Measurements from ENCODE around the gene HOMER2. TPM values are rescaled to one million over a fixed set of nuclear protein-coding genes. Genes with fewer than 3 reads are reported as not detected.

Gene HOMER2
- total and polyA plus RNA-seq, 10 donors = 2.1 to 24.3 (median 11.7) TPM

GRCh38 chr15:82950746-82951370 is 1.7 kb downstream of the HOMER2 start:
- H3K9me3 ChIP-seq = no peaks in the 10 kb centered on the region
- no peaks in the 10 kb centered on the region for H3K36me3 ChIP-seq
- intact Hi-C loops (cut with DNase I; ENCODE audit: low total_unique reads) = no loop called here
- no peak overlapping the region for H3K27ac ChIP-seq
- peaks cover 0 to 39% (median 10%) of the 10 kb centered on the region in 7 donors for H3K27me3 ChIP-seq (replicated peaks in 1 of 7)
- H3K4me1 ChIP-seq = peaks cover 3 to 27% (median 17%) of the 10 kb centered on the region in 6 donors
- DNase-seq = no peak
- peak overlapping the region in 1 of 8 donors; percentile 75 for H3K4me3 ChIP-seq
- 60 to 68% (median 63%) methylated on average over 6 of the region's 6 CpGs for WGBS, 5 donors
- TF ChIP-seq POLR2AphosphoS5 (IDR thresholded peaks at IDR 0.05) = no peak
- no peak for TF ChIP-seq POLR2A (IDR thresholded peaks at IDR 0.05)
- TF ChIP-seq, protein P1, sequence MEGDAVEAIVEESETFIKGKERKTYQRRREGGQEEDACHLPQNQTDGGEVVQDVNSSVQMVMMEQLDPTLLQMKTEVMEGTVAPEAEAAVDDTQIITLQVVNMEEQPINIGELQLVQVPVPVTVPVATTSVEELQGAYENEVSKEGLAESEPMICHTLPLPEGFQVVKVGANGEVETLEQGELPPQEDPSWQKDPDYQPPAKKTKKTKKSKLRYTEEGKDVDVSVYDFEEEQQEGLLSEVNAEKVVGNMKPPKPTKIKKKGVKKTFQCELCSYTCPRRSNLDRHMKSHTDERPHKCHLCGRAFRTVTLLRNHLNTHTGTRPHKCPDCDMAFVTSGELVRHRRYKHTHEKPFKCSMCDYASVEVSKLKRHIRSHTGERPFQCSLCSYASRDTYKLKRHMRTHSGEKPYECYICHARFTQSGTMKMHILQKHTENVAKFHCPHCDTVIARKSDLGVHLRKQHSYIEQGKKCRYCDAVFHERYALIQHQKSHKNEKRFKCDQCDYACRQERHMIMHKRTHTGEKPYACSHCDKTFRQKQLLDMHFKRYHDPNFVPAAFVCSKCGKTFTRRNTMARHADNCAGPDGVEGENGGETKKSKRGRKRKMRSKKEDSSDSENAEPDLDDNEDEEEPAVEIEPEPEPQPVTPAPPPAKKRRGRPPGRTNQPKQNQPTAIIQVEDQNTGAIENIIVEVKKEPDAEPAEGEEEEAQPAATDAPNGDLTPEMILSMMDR (IDR thresholded peaks at IDR 0.05 in 8 of 11, conservative IDR thresholded peaks at IDR 0.05 in 3 of 11) = no peak

DNA sequence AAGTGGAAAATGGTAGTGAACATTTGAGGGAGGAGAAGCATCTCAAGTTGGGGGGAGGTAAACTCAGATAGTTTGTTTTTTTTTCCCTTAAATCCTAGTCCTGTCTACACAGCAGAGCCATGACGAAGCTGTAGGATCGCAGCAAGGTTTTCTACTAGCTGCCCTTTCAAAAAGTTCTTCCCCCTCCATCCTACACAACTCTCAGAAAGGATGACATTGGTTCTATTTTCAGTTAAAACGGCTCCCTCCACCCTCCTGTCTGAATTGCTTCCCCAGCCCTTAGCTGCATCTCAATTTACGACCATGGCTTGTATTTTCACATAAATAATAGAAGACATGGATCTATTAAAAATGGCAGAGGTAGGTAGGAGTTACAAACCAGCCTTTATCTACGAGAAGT is 2.2 kb downstream of the HOMER2 start:
- TF ChIP-seq POLR2AphosphoS5 (IDR thresholded peaks at IDR 0.05) (no peak), POLR2A (IDR thresholded peaks at IDR 0.05) (no peak)
- TF ChIP-seq, protein P1 (IDR thresholded peaks at IDR 0.05 in 8 of 11, conservative IDR thresholded peaks at IDR 0.05 in 3 of 11) = no peak
- H3K36me3 ChIP-seq = no peaks in the 10 kb centered on the region
- peaks cover 3 to 30% (median 17%) of the 10 kb centered on the region in 6 donors for H3K4me1 ChIP-seq
- no peak overlapping the region for H3K4me3 ChIP-seq
- no peak overlapping the region for H3K27ac ChIP-seq
- intact Hi-C loops (cut with DNase I; ENCODE audit: low total_unique reads) = no loop called here
- DNase-seq = no peak
- H3K9me3 ChIP-seq = no peaks in the 10 kb centered on the region
- peaks cover 0 to 39% (median 10%) of the 10 kb centered on the region in 7 donors for H3K27me3 ChIP-seq (replicated peaks in 1 of 7)
- 63 to 76% (median 69%) methylated on average over 5 of the region's 5 CpGs for WGBS, 5 donors

DNA sequence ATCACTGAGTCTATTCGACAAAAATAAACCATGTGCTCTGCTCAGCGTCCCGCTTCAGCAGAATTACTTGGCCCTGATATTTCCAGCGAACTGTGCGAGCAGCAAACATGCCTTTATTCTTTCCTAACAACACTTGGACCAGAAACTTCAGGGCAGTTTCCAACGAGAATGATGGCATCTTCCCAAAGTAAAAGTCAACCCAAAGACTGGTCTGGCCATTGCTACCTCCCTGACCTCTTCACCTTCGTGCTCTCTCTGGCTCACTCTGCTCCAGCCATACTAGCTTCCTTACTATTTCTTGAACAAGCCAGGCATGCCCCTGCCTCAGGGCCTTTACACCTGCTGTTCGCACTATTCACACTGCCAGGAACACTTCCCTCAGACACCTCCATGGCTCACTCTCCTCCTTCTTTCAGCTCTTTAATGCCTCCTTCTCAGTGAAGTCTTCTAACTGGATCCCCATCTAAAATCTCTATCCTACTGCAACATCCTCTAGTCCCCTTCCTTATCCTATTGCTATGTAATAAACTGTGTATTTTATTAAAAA is 6.3 kb downstream of the HOMER2 start:
- no peak for DNase-seq
- H3K36me3 ChIP-seq = no peaks in the 10 kb centered on the region
- peaks cover 0 to 12% (median 0%) of the 10 kb centered on the region in 7 donors for H3K27me3 ChIP-seq (replicated peaks in 1 of 7)
- H3K4me1 ChIP-seq = peaks cover 0 to 24% (median 4%) of the 10 kb centered on the region in 6 donors
- no peak overlapping the region for H3K27ac ChIP-seq
- no peak overlapping the region for H3K4me3 ChIP-seq
- intact Hi-C loops (cut with DNase I; ENCODE audit: low total_unique reads) = no loop called here
- 85 to 96% (median 89%) methylated on average over 8 of the region's 8 CpGs for WGBS, 5 donors
- no peaks in the 10 kb centered on the region for H3K9me3 ChIP-seq
- TF ChIP-seq POLR2AphosphoS5 (IDR thresholded peaks at IDR 0.05) = no peak
- no peak for TF ChIP-seq POLR2A (IDR thresholded peaks at IDR 0.05)
- TF ChIP-seq, protein P1 (IDR thresholded peaks at IDR 0.05 in 8 of 11, conservative IDR thresholded peaks at IDR 0.05 in 3 of 11) = no peak

DNA sequence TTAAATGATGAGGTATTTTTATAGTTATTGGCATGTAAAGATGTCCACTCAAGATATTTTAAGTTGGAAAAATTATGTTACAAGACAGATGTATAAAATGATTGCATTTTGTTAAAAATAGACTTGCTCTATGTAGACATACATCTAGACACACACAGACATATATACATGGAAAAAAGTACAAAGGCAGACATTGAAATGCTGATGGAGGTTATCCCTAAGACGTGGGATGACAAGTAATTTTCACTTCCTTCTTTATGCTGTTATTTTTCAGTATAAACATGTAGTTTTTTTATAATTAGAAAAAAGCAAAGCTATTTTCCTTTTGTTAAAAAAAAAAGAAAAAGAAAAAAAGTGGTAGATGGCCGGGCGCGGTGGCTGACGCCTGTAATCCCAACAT is 7.2 kb downstream of the HOMER2 start:
- TF ChIP-seq POLR2A (IDR thresholded peaks at IDR 0.05) = no peak
- TF ChIP-seq, protein P1 (IDR thresholded peaks at IDR 0.05 in 8 of 11, conservative IDR thresholded peaks at IDR 0.05 in 3 of 11) = no peak
- TF ChIP-seq POLR2AphosphoS5 (IDR thresholded peaks at IDR 0.05) = no peak
- no peaks in the 10 kb centered on the region for H3K9me3 ChIP-seq
- peaks cover 0 to 15% (median 0%) of the 10 kb centered on the region in 6 donors for H3K4me1 ChIP-seq
- no peak overlapping the region for H3K4me3 ChIP-seq
- no peak for DNase-seq
- peaks cover 0 to 9% (median 0%) of the 10 kb centered on the region in 7 donors for H3K27me3 ChIP-seq (replicated peaks in 1 of 7)
- intact Hi-C loops (cut with DNase I; ENCODE audit: low total_unique reads) = no loop called here
- no peaks in the 10 kb centered on the region for H3K36me3 ChIP-seq
- no peak overlapping the region for H3K27ac ChIP-seq
- 76 to 80% (median 80%) methylated on average over 5 of the region's 5 CpGs for WGBS, 5 donors
